GM12892 (cell line): ENCODE data around the gene LRIT1.

Source experiments
- DNase-seq: peaks from one replicate; pipeline ENCODE4 v3.0.0; 2011; ENCODE audit not compliant: insufficient read length
- FAIRE-seq: peaks from 2 replicates; lab custom pipeline; 2011; peaks lifted over from hg19 to GRCh38; lab: Jason Lieb, UNC
- POLR2A ChIP-seq: IDR thresholded peaks from 2 replicates; pipeline ENCODE4 v1.6.1; 2011; ENCODE audit warnings: low read depth, low read length, control low read depth
- POLR2AphosphoS5 ChIP-seq: IDR thresholded peaks from 2 replicates; pipeline ENCODE4 v1.6.1; 2011; ENCODE audit warnings: low read depth, low read length, control low read depth
- TAF1 ChIP-seq: IDR thresholded peaks from 2 replicates; pipeline ENCODE4 v1.6.1; 2011; ENCODE audit warnings: low read depth, mild to moderate bottlenecking, control low read depth, low read length, borderline replicate concordance

The LRIT1 gene

GRCh38 chr10:84227810-84228209, 13.5 kb downstream of the LRIT1 start:
- DNase-seq, result no peak
- FAIRE-seq, result no peak
- no peak for TF ChIP-seq TAF1
- no peak for TF ChIP-seq POLR2A
- TF ChIP-seq POLR2AphosphoS5, result no peak

- TF ChIP-seq POLR2AphosphoS5 (no peak), TAF1 (no peak), POLR2A (no peak)
- FAIRE-seq (no peak), DNase-seq (no peak)
These were observed 14.7 kb downstream of the LRIT1 start for GRCh38 chr10:84226616-84227015.

- TF ChIP-seq TAF1 (no peak), POLR2AphosphoS5 (no peak), POLR2A (no peak)
- FAIRE-seq, result no peak
- no peak for DNase-seq
These were observed 15.7 kb downstream of the LRIT1 start, which contains the start of gene LRIT2 for GRCh38 chr10:84225427-84226173. Gene LRIT2 (minus strand): TSS chr10:84225544. CDS start chr10:84225520, 24 bp downstream.

GRCh38 chr10:84224411-84225028, 16.8 kb downstream of the LRIT1 start:
- FAIRE-seq (no peak), DNase-seq (no peak)
- TF ChIP-seq TAF1 (no peak), POLR2AphosphoS5 (no peak), POLR2A (no peak)

GRCh38 chr10:84221916-84222315, 19.4 kb downstream of the LRIT1 start:
- TF ChIP-seq POLR2AphosphoS5 (no peak), TAF1 (no peak), POLR2A (no peak)
- FAIRE-seq (no peak), DNase-seq (no peak)

GRCh38 chr10:84217746-84218145, 23.6 kb downstream of the LRIT1 start:
- no peak for TF ChIP-seq TAF1
- TF ChIP-seq POLR2AphosphoS5, result no peak
- TF ChIP-seq POLR2A, result no peak
- FAIRE-seq (no peak), DNase-seq (no peak)

- DNase-seq, result no peak
- no peak for FAIRE-seq
- TF ChIP-seq POLR2AphosphoS5, result no peak
- no peak for TF ChIP-seq POLR2A
- no peak for TF ChIP-seq TAF1
These were observed 24.5 kb downstream of the LRIT1 start for GRCh38 chr10:84216834-84217233.

GRCh38 chr10:84214612-84215235, 26.6 kb downstream of the LRIT1 start:
- DNase-seq (no peak), FAIRE-seq (peak; percentile 90)
- TF ChIP-seq POLR2A (no peak), TAF1 (no peak), POLR2AphosphoS5 (no peak)

- DNase-seq (no peak), FAIRE-seq (no peak)
These were observed 27.2 kb downstream of the LRIT1 start for GRCh38 chr10:84214046-84214572.

GRCh38 chr10:84213076-84213475, 28.3 kb downstream of the LRIT1 start:
- TF ChIP-seq POLR2AphosphoS5 (no peak), TAF1 (no peak), POLR2A (no peak)
- DNase-seq (no peak), FAIRE-seq (no peak)

More at GRCh38 chr10:84214046-84214572, 27.2 kb downstream of the LRIT1 start:
- TF ChIP-seq POLR2AphosphoS5 (no peak), TAF1 (no peak), POLR2A (no peak)

GRCh38 chr10:84212014-84212413, 29.3 kb downstream of the LRIT1 start:
- DNase-seq (no peak), FAIRE-seq (no peak)
- TF ChIP-seq POLR2AphosphoS5 (no peak), TAF1 (no peak), POLR2A (no peak)
